ENCODE measurements around the gene HACD2.
A peak's percentile ranks its signal among the peaks of the same experiment; 100 is the strongest.

The HACD2 gene

DNA sequence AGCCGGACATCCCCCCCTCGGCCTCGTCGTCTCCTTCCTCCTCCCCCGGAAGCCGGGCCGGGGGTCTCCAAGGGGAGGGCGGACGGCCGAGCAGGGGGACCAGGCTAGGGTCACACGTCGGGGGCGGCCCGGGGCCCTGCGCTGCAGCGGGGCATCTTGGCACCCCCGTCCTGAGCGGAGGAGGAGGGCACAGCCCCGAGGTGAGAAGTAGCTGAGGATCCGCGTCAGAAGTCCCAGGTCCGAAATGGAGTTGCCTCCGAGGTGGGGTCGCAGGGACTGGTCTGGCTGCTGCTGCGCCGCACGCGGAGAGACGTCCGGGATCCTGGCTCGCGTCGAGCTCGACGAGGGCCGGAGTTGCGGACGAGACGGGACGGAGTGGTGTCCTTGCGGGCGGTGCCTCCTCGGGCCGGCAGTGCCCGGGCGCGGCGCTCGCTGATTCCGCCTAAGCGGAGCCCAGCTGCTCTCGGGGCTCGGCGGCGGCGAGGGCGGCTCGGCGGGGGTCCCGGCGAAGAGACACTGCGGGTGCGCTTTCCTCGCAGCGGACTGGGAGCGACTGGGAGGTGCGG, 136.2 kb downstream of the HACD2 start, which contains the start of gene ADCY5:
Gene ADCY5, minus strand, starts transcription at position 555 of the 566 bp plus-strand sequence. Its CDS starts 545 bp downstream, at position 10.
- Histone ChIP-seq H3K36me3 (ENCODE audit: insufficient read depth, low read length) (no peaks in the 10 kb centered on the region), H3K27ac (ENCODE audit: low read depth, low read length) (no peak within 1 kb of the TSS), H3K4me1 (ENCODE audit: control insufficient read depth, insufficient read depth, low read length, unreplicated experiment) (no peaks in the 10 kb centered on the region), H3K79me2 (ENCODE audit: control insufficient read depth, insufficient read depth, low read length, unreplicated experiment) (no peaks in the 10 kb centered on the region), H3K4me3 (ENCODE audit: low read depth, low read length) (peak within 1 kb of the TSS; percentile 68), H3K27me3 (ENCODE audit: insufficient read depth, low read length) (peaks cover 85% of the 10 kb centered on the region), H2AFZ (ENCODE audit: low read length, unreplicated experiment) (peak within 1 kb of the TSS; percentile 40)

DNA sequence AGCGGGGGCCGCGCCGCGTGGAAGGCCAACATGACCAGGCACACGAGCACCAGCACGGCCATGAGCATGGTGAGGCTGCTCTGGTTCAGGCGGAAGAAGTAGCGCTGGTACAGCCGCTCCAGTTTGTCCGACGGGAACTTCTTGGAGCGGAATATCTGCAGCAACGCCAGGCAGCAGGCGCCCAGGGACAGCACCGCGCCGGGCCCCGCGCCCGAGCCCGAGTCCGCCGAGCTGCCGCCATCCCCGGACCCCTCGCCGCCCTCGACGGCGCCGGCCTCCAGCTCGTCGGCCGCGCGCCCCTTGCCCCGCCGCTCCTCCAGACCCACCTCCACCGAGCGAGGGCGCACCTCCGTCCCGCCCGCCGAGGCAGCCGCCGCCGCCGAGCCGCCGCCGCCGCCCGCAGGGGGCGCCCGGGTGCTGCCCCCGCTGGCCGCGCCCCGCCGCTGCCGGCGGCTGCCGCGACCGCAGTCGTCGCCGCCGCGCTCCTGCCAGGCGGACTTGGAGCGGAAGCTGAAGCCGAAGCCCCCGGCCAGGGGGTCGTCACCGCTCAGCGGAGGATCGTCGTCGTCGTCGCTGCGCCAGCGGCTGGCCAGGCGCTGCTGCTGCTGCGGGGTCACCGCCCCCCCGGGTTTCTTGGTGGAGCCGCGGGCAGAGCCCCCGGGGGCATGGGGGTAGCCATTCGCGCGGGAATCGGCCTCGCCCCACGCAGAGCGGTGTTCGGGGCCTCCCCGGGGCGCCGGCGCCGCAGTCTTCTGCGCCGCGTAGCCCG, 136.9 kb downstream of the HACD2 start:
- H3K4me1 ChIP-seq (ENCODE audit: control insufficient read depth, insufficient read depth, low read length, unreplicated experiment), result no peaks in the 10 kb centered on the region
- peaks cover 85% of the 10 kb centered on the region for H3K27me3 ChIP-seq (ENCODE audit: insufficient read depth, low read length)
- no peaks in the 10 kb centered on the region for H3K79me2 ChIP-seq (ENCODE audit: control insufficient read depth, insufficient read depth, low read length, unreplicated experiment)
- no peak overlapping the region for H2AFZ ChIP-seq (ENCODE audit: low read length, unreplicated experiment)
- H3K36me3 ChIP-seq (ENCODE audit: insufficient read depth, low read length), result no peaks in the 10 kb centered on the region
- H3K4me3 ChIP-seq (ENCODE audit: low read depth, low read length), result 0 out of 2 replicates have a peak overlapping the region, but pooled peaks have one; percentile 68
- H3K27ac ChIP-seq (ENCODE audit: low read depth, low read length), result no peak overlapping the region

DNA sequence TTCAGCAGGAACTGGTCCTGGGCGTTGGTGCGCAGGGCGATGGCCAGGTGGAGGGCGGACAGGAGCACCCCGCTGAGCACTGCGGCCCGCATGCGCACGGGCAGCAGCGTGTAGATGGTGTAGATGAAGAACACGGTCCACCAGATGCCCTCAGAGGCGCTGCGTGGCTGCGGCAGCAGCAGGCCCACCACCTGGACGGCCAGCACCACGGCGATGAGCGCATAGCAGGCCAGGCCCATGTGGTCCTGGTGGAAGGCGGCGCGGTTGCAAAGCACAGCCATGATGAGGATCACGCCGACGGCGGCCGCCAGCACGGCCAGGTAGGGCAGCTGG, 137.5 kb downstream of the HACD2 start:
- Histone ChIP-seq H3K27ac (ENCODE audit: low read depth, low read length) (no peak overlapping the region), H3K4me3 (ENCODE audit: low read depth, low read length) (no peak overlapping the region), H3K4me1 (ENCODE audit: control insufficient read depth, insufficient read depth, low read length, unreplicated experiment) (no peaks in the 10 kb centered on the region), H3K27me3 (ENCODE audit: insufficient read depth, low read length) (peaks cover 90% of the 10 kb centered on the region), H3K79me2 (ENCODE audit: control insufficient read depth, insufficient read depth, low read length, unreplicated experiment) (no peaks in the 10 kb centered on the region), H2AFZ (ENCODE audit: low read length, unreplicated experiment) (no peak overlapping the region), H3K36me3 (ENCODE audit: insufficient read depth, low read length) (no peaks in the 10 kb centered on the region)

DNA sequence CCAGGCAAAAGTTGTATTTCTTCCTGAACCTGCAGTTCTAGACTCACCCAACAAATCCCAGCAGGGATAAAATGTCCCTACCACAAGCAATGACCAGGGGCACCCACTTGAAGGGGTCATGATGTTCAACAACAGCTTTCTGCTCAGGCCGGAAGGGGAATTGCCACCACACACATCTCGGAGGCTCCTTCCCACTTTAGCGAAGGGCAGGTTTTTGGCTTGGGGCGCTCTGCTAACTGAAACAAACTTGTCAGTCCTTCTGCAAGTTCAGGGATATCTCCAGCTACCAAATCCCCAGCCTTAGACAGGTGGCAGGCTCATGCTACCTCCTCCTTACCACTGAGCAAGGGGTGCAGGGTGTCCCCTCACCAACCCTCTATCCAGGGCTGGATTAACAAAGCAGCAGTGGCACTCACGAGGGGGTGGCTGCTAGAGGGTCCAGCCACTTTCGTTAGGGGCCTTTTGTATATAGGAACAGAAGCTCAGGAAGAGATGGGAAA, 138.2 kb downstream of the HACD2 start:
- H3K4me1 ChIP-seq (ENCODE audit: control insufficient read depth, insufficient read depth, low read length, unreplicated experiment), result no peaks in the 10 kb centered on the region
- no peak overlapping the region for H3K4me3 ChIP-seq (ENCODE audit: low read depth, low read length)
- H3K27ac ChIP-seq (ENCODE audit: low read depth, low read length), result no peak overlapping the region
- H3K27me3 ChIP-seq (ENCODE audit: insufficient read depth, low read length), result peaks cover 92% of the 10 kb centered on the region
- no peaks in the 10 kb centered on the region for H3K36me3 ChIP-seq (ENCODE audit: insufficient read depth, low read length)
- no peak overlapping the region for H2AFZ ChIP-seq (ENCODE audit: low read length, unreplicated experiment)
- H3K79me2 ChIP-seq (ENCODE audit: control insufficient read depth, insufficient read depth, low read length, unreplicated experiment), result no peaks in the 10 kb centered on the region

DNA sequence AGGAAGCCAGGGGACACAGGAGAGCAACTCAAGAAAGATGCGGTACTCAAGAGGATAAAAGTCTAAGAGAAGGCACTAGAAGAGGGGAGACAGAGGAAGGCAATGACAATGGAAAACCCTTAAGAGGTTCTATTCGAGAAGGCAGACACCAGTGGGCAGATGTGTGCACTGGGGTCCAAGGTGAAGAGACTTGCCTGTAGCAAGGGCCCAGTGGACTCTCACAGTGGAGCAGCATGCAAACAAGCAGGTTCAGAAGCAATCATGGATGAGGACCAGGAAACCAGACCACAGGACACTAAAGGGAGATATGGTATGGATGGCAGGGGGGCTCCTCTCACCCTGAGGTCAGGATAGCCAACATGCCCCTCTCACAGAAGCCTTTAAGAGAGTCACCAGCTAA, 138.6 kb downstream of the HACD2 start:
- peaks cover 92% of the 10 kb centered on the region for H3K27me3 ChIP-seq (ENCODE audit: insufficient read depth, low read length)
- no peak overlapping the region for H3K4me3 ChIP-seq (ENCODE audit: low read depth, low read length)
- no peaks in the 10 kb centered on the region for H3K79me2 ChIP-seq (ENCODE audit: control insufficient read depth, insufficient read depth, low read length, unreplicated experiment)
- no peaks in the 10 kb centered on the region for H3K36me3 ChIP-seq (ENCODE audit: insufficient read depth, low read length)
- no peak overlapping the region for H2AFZ ChIP-seq (ENCODE audit: low read length, unreplicated experiment)
- H3K27ac ChIP-seq (ENCODE audit: low read depth, low read length), result no peak overlapping the region
- no peaks in the 10 kb centered on the region for H3K4me1 ChIP-seq (ENCODE audit: control insufficient read depth, insufficient read depth, low read length, unreplicated experiment)

DNA sequence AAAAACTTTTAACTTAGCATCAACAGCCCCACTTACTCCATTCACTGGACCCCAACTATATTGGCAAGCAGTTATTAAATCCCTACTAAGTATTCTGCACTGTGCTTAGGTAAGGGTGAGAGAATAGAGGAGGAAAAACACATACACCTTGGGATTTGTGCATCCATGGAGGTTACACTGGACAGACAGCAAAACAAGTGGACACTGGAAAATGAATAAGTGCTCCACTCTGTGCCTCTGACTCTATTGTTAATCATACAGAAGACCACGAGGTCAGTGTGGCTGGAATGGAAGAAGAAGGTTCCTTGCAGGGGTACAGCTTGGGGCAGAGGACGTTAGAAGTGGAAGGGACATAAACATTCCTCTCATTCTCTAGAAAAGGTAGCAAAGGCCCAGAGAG, 139.2 kb downstream of the HACD2 start:
- H2AFZ ChIP-seq (ENCODE audit: low read length, unreplicated experiment), result no peak overlapping the region
- H3K4me3 ChIP-seq (ENCODE audit: low read depth, low read length), result no peak overlapping the region
- no peak overlapping the region for H3K27ac ChIP-seq (ENCODE audit: low read depth, low read length)
- H3K4me1 ChIP-seq (ENCODE audit: control insufficient read depth, insufficient read depth, low read length, unreplicated experiment), result no peaks in the 10 kb centered on the region
- peaks cover 90% of the 10 kb centered on the region for H3K27me3 ChIP-seq (ENCODE audit: insufficient read depth, low read length)
- H3K79me2 ChIP-seq (ENCODE audit: control insufficient read depth, insufficient read depth, low read length, unreplicated experiment), result no peaks in the 10 kb centered on the region
- no peaks in the 10 kb centered on the region for H3K36me3 ChIP-seq (ENCODE audit: insufficient read depth, low read length)

DNA sequence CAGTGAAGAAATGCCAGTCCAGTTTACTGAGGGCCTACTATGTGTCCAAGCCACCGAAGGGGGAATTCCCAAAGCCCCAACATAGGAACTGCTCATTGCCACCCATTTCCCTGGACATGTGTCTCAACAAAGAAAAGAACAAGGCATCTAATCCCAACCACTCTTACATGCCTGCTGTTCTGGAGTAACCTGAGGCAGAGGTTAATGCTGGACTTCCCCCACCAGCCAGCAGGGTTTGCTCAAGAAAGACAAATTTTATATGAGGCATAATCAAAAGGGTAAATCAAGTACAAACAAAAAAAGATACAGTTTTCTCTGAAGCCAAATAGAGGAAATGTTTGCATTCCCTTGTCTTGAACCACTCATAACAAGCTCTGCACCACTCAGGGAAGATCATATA, 140.1 kb downstream of the HACD2 start:
- no peak overlapping the region for H3K27ac ChIP-seq (ENCODE audit: low read depth, low read length)
- H3K4me1 ChIP-seq (ENCODE audit: control insufficient read depth, insufficient read depth, low read length, unreplicated experiment), result no peaks in the 10 kb centered on the region
- no peaks in the 10 kb centered on the region for H3K79me2 ChIP-seq (ENCODE audit: control insufficient read depth, insufficient read depth, low read length, unreplicated experiment)
- no peak overlapping the region for H2AFZ ChIP-seq (ENCODE audit: low read length, unreplicated experiment)
- H3K27me3 ChIP-seq (ENCODE audit: insufficient read depth, low read length), result peaks cover 88% of the 10 kb centered on the region
- H3K4me3 ChIP-seq (ENCODE audit: low read depth, low read length), result no peak overlapping the region
- H3K36me3 ChIP-seq (ENCODE audit: insufficient read depth, low read length), result no peaks in the 10 kb centered on the region

DNA sequence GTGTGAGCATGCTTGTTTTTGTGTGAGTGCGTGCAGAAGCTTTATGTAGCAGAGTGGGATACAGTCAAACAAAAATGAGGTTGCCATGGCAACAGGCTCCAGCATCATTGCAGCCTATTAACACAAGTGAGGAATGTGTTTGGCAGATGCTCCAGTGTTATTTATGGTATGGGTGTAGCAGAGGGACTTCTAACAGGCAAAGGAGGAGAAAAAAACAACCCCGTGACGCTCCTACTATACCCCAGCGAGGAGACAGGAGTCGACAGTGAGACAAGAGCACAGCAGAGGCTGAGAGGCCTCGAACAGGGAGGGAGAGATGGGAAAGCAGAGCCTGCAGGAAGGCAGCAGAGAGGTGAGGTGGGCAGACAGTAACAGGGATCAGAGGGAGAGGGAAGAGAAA, 140.8 kb downstream of the HACD2 start:
- Histone ChIP-seq H3K36me3 (ENCODE audit: insufficient read depth, low read length) (no peaks in the 10 kb centered on the region), H3K4me1 (ENCODE audit: control insufficient read depth, insufficient read depth, low read length, unreplicated experiment) (no peaks in the 10 kb centered on the region), H3K27me3 (ENCODE audit: insufficient read depth, low read length) (peaks cover 86% of the 10 kb centered on the region), H3K27ac (ENCODE audit: low read depth, low read length) (no peak overlapping the region), H3K79me2 (ENCODE audit: control insufficient read depth, insufficient read depth, low read length, unreplicated experiment) (no peaks in the 10 kb centered on the region), H3K4me3 (ENCODE audit: low read depth, low read length) (no peak overlapping the region), H2AFZ (ENCODE audit: low read length, unreplicated experiment) (no peak overlapping the region)

GRCh38 chr3:123442908-123443307, 141.9 kb downstream of the HACD2 start:
- Histone ChIP-seq H3K4me3 (ENCODE audit: low read depth, low read length) (no peak overlapping the region), H2AFZ (ENCODE audit: low read length, unreplicated experiment) (no peak overlapping the region)

DNA sequence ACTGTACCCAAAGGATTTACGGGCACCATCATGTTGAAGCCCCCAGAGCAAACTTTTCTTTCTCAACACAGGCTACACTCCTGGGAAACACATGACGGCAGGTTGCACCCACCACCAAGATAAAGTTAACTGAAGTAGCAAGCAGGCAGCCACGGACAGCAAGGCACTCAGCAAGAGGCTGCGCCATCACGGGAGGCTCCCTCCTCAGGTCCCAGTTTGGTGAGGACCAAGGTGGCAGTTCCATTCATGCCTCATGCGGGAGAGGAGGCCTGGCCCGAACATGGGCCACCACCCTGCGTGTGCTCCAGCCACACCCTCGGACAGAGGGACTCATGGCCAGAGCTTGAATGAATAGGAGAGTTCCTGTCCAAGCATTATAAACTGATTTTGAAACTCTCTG, 142.7 kb downstream of the HACD2 start:
- Histone ChIP-seq H3K36me3 (ENCODE audit: insufficient read depth, low read length) (no peaks in the 10 kb centered on the region), H3K4me1 (ENCODE audit: control insufficient read depth, insufficient read depth, low read length, unreplicated experiment) (no peaks in the 10 kb centered on the region), H3K79me2 (ENCODE audit: control insufficient read depth, insufficient read depth, low read length, unreplicated experiment) (no peaks in the 10 kb centered on the region), H3K27me3 (ENCODE audit: insufficient read depth, low read length) (peaks cover 84% of the 10 kb centered on the region), H3K4me3 (ENCODE audit: low read depth, low read length) (no peak overlapping the region), H2AFZ (ENCODE audit: low read length, unreplicated experiment) (no peak overlapping the region), H3K27ac (ENCODE audit: low read depth, low read length) (no peak overlapping the region)

More at GRCh38 chr3:123442908-123443307, 141.9 kb downstream of the HACD2 start:
- peaks cover 83% of the 10 kb centered on the region for H3K27me3 ChIP-seq (ENCODE audit: insufficient read depth, low read length)
- no peaks in the 10 kb centered on the region for H3K79me2 ChIP-seq (ENCODE audit: control insufficient read depth, insufficient read depth, low read length, unreplicated experiment)
- no peaks in the 10 kb centered on the region for H3K4me1 ChIP-seq (ENCODE audit: control insufficient read depth, insufficient read depth, low read length, unreplicated experiment)
- H3K27ac ChIP-seq (ENCODE audit: low read depth, low read length), result no peak overlapping the region
- no peaks in the 10 kb centered on the region for H3K36me3 ChIP-seq (ENCODE audit: insufficient read depth, low read length)
